Breast epithelium (tissue), 4 donors: ENCODE data around the gene CISTR. TPM values are rescaled to one million over a fixed set of nuclear protein-coding genes. Genes with fewer than 3 reads are reported as not detected.
"Not testable (repeated sequence)": the region's sequence is repeated elsewhere in the genome, so short reads cannot be mapped to it uniquely, and the experiment has no call there.

ENCODE experiments used
- DNase-seq, 2 donors: peaks; one replicate each; pipeline ENCODE4 v3.0.0-alpha.2; 2019; ENCODE audit warnings: low spot score in 2 of 2
- H3K27ac ChIP-seq, 2 donors: fragments of 200-600 bp; sonication (generic) in 1 of 2; one replicate each; pipeline ENCODE4 v1.5.1; 2016 to 2019; ENCODE audit warnings: mild to moderate bottlenecking in 1 of 2
- H3K27me3 ChIP-seq, 2 donors: fragments of 200-600 bp; sonication (generic) in 1 of 2; one replicate each; pipeline versions ENCODE4 v1.5.1 to v1.6.0; 2017 to 2019; ENCODE audit warnings: control low read depth in 1 of 2, mild to moderate bottlenecking in 1 of 2
- H3K36me3 ChIP-seq: fragments of 200-600 bp; one replicate; pipeline ENCODE4 v1.5.1; 2019
- H3K4me1 ChIP-seq, 2 donors: fragments of 200-600 bp; sonication (generic); one replicate each; pipeline ENCODE4 v1.5.1; 2016 to 2019; ENCODE audit warnings: control low read depth in 1 of 2
- H3K4me3 ChIP-seq, 3 donors: fragments of 200-600 bp; sonication (generic); 1 replicate in 2 of 3; 2 replicates in 1 of 3; pipeline ENCODE4 v1.5.1; 2016 to 2019; ENCODE audit warnings: mild to moderate bottlenecking in 3 of 3, moderate library complexity in 2 of 3
- H3K9me3 ChIP-seq, 2 donors: fragments of 200-600 bp; sonication (generic) in 1 of 2; one replicate each; pipeline ENCODE4 v1.5.1; 2016 to 2019; ENCODE audit warnings: control low read depth in 1 of 2
- POLR2A ChIP-seq: fragments of 450-650 bp; IDR thresholded peaks from one replicate; pipeline ENCODE4 v1.6.1; 2016; ENCODE audit warnings: antibody characterized with exemption, mild to moderate bottlenecking, moderate library complexity
- POLR2AphosphoS5 ChIP-seq, 3 donors: sonication (generic); formaldehyde crosslinking; IDR thresholded peaks; one replicate each; pipeline ENCODE4 v1.6.1; 2017; ENCODE audit warnings: antibody characterized with exemption in 3 of 3
- intact Hi-C: fragments of 100-400 bp; cut with DNase I; formaldehyde crosslinking; loops from one replicate; pipeline ENCODE4 v1.15.1; 2023; ENCODE audit warnings: low total_unique reads
- total RNA-seq, 3 donors: library from RNA; depleted of rRNA; stranded (reverse); fragments of >200 nt; gene quantifications; one replicate each; pipeline ENCODE4 v1.1.0, GENCODE V29; 2016
- TF ChIP-seq, protein P1 (sequence below), 3 donors: fragments of 450-650 bp; IDR thresholded peaks; one replicate each; pipeline ENCODE4 v1.5.1; 2016 to 2017; ENCODE audit warnings: antibody characterized with exemption in 3 of 3, mild to moderate bottlenecking in 3 of 3, moderate library complexity in 3 of 3

The CISTR gene
- total RNA-seq, 3 donors from 2014 or later, result not detected

GRCh38 chr12:53725824-53726223 lies 26.0 kb downstream of the CISTR start:
- H3K27ac ChIP-seq, result peak overlapping the region in 1 of 2 donors; percentile 25
- H3K36me3 ChIP-seq, result no peaks in the 10 kb centered on the region

GRCh38 chr12:53722450-53723041 lies 29.2 kb downstream of the CISTR start:
- Histone ChIP-seq H3K27me3 (no peaks in the 10 kb centered on the region), H3K36me3 (no peaks in the 10 kb centered on the region), H3K9me3 (no peaks in the 10 kb centered on the region), H3K4me3 (no peak overlapping the region), H3K27ac (no peak overlapping the region), H3K4me1 (peaks cover 0 to 12% of the 10 kb centered on the region in 2 donors)
- intact Hi-C loops, result no loop called here
- no peak for DNase-seq
- TF ChIP-seq POLR2AphosphoS5 (IDR thresholded peaks at IDR 0.05), result no peak
- TF ChIP-seq, protein P1, sequence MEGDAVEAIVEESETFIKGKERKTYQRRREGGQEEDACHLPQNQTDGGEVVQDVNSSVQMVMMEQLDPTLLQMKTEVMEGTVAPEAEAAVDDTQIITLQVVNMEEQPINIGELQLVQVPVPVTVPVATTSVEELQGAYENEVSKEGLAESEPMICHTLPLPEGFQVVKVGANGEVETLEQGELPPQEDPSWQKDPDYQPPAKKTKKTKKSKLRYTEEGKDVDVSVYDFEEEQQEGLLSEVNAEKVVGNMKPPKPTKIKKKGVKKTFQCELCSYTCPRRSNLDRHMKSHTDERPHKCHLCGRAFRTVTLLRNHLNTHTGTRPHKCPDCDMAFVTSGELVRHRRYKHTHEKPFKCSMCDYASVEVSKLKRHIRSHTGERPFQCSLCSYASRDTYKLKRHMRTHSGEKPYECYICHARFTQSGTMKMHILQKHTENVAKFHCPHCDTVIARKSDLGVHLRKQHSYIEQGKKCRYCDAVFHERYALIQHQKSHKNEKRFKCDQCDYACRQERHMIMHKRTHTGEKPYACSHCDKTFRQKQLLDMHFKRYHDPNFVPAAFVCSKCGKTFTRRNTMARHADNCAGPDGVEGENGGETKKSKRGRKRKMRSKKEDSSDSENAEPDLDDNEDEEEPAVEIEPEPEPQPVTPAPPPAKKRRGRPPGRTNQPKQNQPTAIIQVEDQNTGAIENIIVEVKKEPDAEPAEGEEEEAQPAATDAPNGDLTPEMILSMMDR (IDR thresholded peaks at IDR 0.05), result no peak
- no peak for TF ChIP-seq POLR2A

More at GRCh38 chr12:53725824-53726223, 26.0 kb downstream of the CISTR start:
- no peaks in the 10 kb centered on the region for H3K27me3 ChIP-seq
- no peaks in the 10 kb centered on the region for H3K9me3 ChIP-seq
- intact Hi-C loops, result no loop called here
- no peak for DNase-seq
- TF ChIP-seq POLR2A (no peak), POLR2AphosphoS5 (IDR thresholded peaks at IDR 0.05) (no peak)
- TF ChIP-seq, protein P1 (IDR thresholded peaks at IDR 0.05), result no peak
- H3K4me1 ChIP-seq, result peaks cover 0 to 12% of the 10 kb centered on the region in 2 donors
- peak overlapping the region; percentile 59 to 91 (median 86) for H3K4me3 ChIP-seq

- H3K4me1 ChIP-seq, result peaks cover 0 to 6% of the 10 kb centered on the region in 2 donors
- TF ChIP-seq POLR2AphosphoS5 (IDR thresholded peaks at IDR 0.05), result no peak
- TF ChIP-seq, protein P1 (IDR thresholded peaks at IDR 0.05), result no peak
- TF ChIP-seq POLR2A, result no peak
- H3K36me3 ChIP-seq, result no peaks in the 10 kb centered on the region
- intact Hi-C loops, result no loop called here
- no peak overlapping the region for H3K4me3 ChIP-seq
- DNase-seq, result no peak
- H3K27ac ChIP-seq, result no peak overlapping the region
- no peaks in the 10 kb centered on the region for H3K27me3 ChIP-seq
- H3K9me3 ChIP-seq, result no peaks in the 10 kb centered on the region
Observed at GRCh38 chr12:53720946-53721345, 30.8 kb downstream of the CISTR start.

DNA sequence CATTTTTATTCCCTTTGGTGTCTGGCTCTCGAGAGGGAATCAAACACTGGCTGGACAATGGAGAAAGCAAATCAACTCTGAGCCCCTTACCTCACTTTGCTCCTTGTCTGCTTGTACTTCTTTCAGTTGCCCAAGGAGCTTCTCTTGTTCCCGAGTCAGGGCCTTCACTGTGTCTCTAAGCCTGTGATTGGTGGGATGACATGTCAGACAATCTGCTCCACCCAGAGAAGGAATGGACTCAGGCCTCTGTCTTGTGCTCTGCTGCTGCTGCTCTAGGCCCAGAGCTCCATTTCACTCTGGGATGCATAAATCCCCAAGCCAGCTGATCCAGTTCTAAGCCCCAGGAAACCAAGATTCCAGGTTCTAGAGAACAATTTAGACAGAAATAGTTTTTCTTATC lies 32.1 kb downstream of the CISTR start:
- H3K36me3 ChIP-seq, result peaks cover 4% of the 10 kb centered on the region
- no peaks in the 10 kb centered on the region for H3K9me3 ChIP-seq
- no peaks in the 10 kb centered on the region for H3K4me1 ChIP-seq
- H3K27me3 ChIP-seq, result no peaks in the 10 kb centered on the region
- intact Hi-C loops, result no loop called here
- TF ChIP-seq POLR2AphosphoS5 (IDR thresholded peaks at IDR 0.05) (no peak), POLR2A (no peak)
- TF ChIP-seq, protein P1 (IDR thresholded peaks at IDR 0.05), result no peak
- no peak for DNase-seq
- H3K27ac ChIP-seq, result no peak overlapping the region
- H3K4me3 ChIP-seq, result no peak overlapping the region

GRCh38 chr12:53718567-53718966 lies 33.2 kb downstream of the CISTR start:
- H3K4me1 ChIP-seq, H3K27ac ChIP-seq, H3K4me3 ChIP-seq, DNase-seq, H3K9me3 ChIP-seq, H3K27me3 ChIP-seq, H3K36me3 ChIP-seq, intact Hi-C loops: not testable (repeated sequence)
